HG02678 (cell line): ENCODE results near the gene EYA2.
"Not testable (repeated sequence)": the region's sequence is repeated elsewhere in the genome, so short reads cannot be mapped to it uniquely, and the experiment has no call there.

ENCODE experiments used
- ATAC-seq: cut with Tn5 transposase; IDR thresholded peaks from one replicate; pipeline ENCODE4 v1.9.1; 2021; ENCODE audit warnings: mild to moderate bottlenecking, moderate library complexity; ENCODE audit not compliant: unreplicated experiment

Gene EYA2

DNA sequence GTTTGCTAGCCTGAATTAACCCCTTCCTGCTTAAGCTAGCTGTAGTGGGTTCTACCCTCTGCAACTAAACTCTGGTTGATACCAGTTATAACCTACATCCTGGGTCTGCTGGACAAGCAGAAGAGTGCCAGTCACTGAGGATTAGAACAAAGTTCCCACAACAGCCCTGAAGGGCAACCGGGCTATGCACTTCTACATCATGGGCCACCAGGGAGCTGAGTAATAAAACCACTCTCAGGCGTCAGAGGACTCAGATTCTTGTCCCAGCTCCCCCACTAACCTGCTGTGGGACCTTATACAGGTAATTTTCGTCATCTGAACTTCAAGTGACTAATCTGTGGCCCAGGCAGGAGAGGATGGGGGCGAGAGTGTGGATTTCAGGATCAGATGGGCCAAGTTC is 56.8 kb downstream of the EYA2 start:
- ATAC-seq, result no peak

- no peak for ATAC-seq
Measured at GRCh38 chr20:46951840-46952497, 57.3 kb downstream of the EYA2 start.

DNA sequence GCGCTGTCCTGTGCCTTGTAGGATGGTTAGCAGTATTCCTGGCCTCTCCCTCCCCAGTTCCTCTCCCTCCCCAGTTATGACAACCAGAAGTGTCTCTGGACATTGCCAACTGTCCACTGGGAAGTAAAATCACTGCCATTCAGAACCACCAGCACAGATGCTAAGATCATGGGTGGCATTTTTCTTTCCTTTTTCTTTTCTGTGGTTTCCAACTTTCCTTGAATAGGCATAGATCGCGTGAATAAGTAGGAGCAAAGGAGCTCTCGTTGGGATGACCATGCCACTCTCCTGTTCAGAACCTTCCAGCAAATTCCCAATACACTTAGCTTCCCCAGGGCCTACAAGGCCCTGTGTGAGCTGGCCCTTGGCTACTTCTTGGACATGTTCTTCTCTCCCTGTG is 59.0 kb downstream of the EYA2 start:
- ATAC-seq, result no peak

DNA sequence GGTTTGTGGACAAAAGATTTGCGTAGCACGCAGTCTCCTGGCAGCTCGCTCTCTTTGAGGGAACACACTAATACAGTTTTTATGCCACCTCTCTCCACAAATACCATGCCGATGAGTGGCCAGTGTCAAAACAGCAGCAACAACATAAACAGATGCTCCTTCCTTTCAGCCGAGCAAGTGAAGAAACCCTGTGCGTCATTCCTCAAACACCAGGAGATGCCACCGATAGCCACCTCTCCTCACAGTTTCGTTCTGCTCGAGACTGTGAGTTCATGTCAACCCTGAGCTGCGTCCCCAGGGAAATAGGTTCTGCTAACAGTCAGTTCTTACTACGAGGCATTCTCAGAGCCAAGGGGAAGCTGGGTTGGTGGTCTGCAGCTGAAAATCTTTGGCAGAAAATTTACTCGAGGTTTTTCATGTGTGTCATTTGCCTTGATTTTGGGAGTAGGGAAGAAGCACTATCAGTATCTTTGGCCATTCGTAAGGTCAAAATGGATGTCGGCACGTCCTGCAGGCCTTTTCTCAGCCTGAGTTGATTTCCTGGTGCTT is 59.9 kb downstream of the EYA2 start:
- ATAC-seq, result no peak

DNA sequence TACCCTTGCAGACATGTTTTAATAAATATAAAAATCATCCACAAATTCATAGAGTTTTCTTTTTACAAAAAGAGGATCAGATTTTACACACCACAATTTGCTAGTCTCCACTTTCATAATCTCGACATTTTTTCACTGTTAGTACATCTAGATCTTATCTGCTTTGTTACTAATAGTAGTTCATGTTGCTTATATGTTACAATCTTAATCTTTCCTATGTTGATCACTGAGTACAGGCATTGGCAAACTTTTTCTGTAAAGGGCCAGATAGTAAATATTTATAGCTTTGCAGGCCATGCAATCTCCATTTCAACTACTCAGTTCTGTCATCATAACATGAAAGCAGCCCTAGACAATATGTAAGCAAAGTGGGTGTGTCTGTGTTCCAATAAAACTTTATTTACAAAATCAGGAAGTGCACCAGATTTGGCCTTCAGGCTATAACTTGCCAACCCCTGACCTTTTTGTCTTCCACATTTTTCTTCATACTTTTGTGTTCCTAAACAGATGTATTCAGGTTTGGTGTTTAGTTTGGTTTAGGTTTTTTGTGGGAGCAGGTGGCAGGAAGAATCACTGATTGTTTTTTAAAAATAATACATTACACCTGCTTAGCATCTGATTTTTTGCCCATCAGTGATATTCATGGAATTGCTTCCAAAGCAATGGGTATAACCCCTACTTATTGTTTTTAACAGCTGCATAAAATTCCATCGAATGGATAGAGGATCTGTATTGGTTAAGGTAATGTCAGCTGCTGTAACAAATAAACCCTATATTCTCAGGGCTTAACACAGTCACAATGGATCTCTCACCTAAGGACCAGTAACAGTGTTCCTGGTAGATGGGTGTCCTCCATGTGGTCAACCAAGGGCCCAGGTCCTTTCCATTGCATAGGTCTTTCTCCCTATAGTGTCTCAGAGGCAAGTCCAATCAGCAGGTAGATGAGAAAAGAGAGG is 61.2 kb downstream of the EYA2 start:
- no peak for ATAC-seq

DNA sequence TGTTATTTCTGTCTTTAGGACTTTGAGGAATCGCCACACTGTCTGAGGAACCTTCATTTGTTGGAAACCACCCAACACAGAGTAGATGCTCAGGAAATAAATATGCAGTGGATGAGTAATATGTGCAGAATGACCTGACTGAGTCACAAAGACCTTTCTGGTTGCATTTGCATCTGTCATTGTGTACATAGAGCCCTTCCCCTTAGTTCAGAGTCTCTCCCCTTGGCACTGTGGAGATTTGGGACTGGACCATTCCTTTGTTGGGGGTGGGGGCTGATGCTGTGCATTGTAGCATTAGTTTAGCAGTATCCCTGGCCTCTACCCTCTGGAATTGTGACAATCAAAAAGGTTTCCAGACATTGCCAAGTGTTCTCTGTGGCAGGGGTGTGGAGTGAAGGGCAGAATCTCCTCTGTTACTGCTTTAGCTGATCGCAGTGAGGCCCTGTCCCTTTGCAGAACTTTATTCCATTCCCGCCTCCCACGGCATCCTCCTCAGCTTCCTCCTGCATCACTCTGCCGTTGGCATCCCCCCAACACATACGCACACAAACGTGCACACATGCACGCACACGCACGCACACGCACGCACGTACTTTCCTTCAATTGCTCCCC is 64.5 kb downstream of the EYA2 start:
- no peak for ATAC-seq

DNA sequence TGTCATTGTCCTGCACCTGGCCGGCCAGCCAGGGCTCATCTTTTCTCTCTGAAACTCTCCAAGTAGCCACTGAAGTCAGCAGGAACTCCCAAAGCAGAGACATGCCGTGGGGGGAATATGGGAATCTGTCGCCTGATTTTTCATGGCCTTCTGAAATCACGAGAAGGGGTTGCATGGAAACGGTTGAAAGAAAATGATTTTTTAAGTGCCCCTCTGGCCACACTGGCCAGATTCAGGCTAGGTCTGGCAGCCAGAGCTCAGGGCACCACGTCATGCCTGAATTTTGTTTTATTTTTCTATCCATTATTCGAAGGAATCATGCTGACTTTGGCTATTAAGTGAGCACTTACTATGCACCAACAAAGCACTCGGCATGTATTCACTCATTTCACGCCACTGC is 65.2 kb downstream of the EYA2 start:
- ATAC-seq, result no peak

- no peak for ATAC-seq
Measured at GRCh38 chr20:46960536-46960935, 65.9 kb downstream of the EYA2 start.

DNA sequence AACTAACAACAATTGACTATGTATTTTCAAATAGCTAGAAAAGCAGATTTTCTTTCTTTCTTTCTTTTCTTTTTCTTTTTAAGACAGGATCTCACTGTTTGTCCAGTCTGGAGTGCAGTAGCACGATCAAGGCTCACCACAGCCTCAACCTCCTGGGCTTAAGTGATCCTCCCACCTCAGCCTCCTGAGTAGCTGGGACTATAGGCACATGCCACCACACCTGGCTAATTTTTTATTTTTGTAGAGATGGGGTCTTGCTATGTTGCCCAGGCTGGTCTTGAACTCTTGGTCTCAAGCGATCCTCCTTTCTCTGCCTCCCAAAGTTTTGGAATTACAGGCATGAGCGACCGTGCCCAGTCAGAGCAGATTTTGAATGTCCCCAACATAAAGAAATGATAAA is 67.3 kb downstream of the EYA2 start:
- ATAC-seq, result not testable (repeated sequence)

- no peak for ATAC-seq
Measured at GRCh38 chr20:46962452-46963195, 68.0 kb downstream of the EYA2 start.

GRCh38 chr20:46963196-46963529 is 68.5 kb downstream of the EYA2 start:
- ATAC-seq, result no peak

GRCh38 chr20:46963758-46964617 is 69.3 kb downstream of the EYA2 start:
- ATAC-seq, result no peak

DNA sequence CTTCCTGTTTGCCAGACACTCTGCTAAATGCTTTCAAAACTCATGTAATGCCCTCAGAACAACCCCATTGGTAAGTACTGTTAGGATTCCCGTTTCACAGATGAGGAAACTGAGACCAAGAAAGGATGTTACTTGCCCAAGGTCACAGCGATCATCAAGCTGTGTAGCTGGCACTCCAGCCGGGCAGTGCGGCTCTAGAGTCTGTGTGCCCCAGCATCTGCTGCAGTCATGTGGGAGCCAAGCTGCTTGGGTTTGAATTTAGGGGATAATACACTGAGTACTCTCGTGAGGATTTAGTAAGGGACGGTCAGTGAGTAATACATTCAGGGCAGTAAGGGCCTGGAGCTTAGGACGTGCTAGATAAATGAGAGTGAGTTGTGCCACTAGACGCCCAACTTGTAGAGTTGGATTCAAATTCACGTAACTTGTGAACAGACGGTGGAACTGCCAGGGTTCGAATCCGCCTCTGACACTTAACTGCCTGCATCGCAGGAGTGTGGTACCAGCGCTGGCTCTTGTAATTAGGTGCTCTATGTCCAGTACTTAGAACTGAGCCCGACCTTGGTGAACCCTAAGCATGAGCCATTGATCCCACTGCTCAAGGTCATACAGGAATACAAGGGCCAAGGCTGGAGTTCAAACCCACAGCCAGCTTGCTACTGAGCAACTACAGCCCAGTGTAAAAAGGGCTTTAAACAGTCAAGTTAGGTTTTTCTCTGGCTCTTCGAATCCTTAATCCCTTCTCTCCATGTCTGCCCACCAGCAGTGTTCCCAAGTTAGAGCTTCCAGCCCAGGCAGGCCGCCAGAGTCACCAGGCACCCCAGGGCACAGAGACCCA is 70.2 kb downstream of the EYA2 start:
- ATAC-seq, result no peak

GRCh38 chr20:46965477-46965876 is 70.8 kb downstream of the EYA2 start:
- no peak for ATAC-seq

GRCh38 chr20:46967646-46968045 is 73.0 kb downstream of the EYA2 start:
- no peak for ATAC-seq

DNA sequence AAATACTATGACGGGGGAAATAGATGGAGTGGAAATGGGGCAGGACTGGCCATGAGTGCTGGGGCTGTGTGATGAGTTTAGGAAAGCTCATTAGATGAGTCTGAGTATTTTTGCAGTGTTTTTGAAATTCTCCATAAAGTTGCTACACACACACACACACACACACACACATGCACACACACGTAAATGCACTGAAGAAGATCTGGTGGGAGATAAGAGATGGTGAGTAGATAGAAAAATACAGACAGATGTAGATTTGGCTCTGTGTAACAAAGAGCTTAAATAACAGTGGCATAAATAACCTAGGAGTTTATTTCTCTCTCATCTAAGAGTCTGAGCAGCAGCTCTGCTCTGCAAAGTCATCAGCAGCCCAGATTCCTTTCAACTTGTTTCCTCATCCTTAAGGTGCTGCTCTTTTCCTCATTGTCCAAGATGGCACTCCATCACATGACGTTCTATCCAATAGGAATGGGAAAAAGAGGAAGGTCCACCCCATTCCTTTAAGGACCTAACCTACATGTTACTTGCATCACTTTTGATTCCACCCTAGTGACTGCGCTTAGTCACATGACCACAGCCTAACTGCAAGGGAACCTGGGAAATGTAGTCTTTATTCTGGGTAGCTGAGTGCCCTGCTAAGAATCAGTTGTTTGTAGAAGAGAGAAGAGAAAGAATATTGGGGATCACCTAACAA is 76.4 kb downstream of the EYA2 start:
- ATAC-seq, result no peak

DNA sequence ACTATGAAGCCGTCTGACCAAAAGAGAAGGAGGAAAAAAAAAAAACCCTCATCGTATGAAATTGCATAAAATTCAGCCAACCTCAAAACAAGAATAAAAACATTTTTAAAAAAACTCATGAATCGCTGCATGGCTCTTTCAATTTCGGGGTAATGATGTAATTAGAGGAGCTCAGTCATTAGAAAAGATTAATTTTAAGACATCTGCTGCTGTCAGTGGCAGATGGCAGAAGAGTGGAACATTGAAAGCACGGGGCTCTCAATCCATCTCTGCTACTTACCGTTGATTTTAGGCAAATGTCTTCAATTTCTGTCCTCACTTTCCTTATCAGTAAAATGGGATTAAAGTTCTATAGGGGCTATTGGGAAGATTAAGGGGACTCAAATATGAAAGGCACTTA is 79.1 kb downstream of the EYA2 start:
- ATAC-seq, result no peak

DNA sequence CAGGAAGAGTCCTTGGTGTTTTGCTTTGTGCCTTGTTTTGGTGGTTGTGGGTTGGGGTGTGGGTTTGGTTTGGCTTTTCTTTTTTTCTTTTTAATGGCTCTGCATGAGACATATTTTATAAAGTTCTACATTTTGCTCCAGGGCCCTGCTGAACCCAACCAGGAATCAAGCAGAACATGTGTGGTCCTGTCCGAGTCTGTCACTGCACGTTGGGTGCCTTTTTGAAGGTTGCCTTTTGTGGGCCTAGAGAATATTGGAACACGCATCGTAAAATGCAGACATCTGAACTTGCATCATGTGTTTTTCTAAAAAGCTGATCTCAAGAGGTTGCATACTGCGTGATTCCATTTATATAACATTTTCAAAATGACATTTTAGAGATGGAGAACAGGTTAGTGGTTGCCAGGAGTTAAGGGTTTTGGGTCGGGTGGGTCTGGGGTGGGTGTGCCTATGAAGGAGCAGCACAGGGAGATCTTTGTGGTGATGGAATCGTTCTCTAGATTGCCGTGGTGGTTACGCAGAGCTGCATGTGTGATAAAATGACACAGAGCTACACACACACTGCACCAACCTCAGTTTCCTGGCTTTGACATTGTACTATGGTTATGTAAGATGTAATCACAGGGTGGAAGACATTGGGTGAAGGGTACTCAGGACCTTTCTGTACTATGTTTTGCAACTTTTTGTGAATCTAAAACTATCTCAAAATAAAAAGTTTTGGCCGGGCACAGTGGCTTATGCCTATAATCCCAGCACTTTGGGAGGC is 80.2 kb downstream of the EYA2 start:
- no peak for ATAC-seq
